ENCODE measurements around the gene SMIM31.

DNA sequence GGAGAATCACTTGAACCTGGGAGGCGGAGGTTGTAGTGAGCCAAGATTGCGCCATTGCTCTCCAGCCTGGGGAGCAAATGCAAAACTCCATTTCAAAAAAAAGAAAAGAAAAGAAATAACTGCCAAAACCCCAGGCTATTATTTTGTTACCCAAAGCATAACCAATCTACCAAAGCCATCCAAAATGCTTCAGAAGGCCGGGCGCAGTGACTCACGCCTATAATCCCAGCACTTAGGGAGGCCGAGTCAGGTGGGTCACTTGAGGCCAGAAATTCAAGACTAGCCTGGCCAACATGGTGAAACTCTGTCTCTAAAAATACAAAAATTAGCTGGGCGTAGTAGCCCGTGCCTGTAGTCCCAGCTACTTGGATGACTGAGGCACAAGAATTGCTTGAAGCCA lies 49.8 kb downstream of the SMIM31 start:
- TF ChIP-seq, protein P1, sequence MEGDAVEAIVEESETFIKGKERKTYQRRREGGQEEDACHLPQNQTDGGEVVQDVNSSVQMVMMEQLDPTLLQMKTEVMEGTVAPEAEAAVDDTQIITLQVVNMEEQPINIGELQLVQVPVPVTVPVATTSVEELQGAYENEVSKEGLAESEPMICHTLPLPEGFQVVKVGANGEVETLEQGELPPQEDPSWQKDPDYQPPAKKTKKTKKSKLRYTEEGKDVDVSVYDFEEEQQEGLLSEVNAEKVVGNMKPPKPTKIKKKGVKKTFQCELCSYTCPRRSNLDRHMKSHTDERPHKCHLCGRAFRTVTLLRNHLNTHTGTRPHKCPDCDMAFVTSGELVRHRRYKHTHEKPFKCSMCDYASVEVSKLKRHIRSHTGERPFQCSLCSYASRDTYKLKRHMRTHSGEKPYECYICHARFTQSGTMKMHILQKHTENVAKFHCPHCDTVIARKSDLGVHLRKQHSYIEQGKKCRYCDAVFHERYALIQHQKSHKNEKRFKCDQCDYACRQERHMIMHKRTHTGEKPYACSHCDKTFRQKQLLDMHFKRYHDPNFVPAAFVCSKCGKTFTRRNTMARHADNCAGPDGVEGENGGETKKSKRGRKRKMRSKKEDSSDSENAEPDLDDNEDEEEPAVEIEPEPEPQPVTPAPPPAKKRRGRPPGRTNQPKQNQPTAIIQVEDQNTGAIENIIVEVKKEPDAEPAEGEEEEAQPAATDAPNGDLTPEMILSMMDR (IDR thresholded peaks at IDR 0.05; ENCODE audit: low read depth, low read length, poor library complexity, severe bottlenecking), result no peak
- TF ChIP-seq EZH2phosphoT487 (IDR thresholded peaks at IDR 0.05; ENCODE audit: borderline replicate concordance, low read length), result no peak
